HepG2 (cell line): ENCODE results near the gene CTSZ. TPM values are rescaled to one million over a fixed set of nuclear protein-coding genes. Genes with fewer than 3 reads are reported as not detected.

Source experiments
- ARHGAP35 ChIP-seq: sonication (generic); formaldehyde crosslinking; IDR thresholded peaks from 2 replicates; pipeline ENCODE4 v1.9.0; 2022; ENCODE audit warnings: mild to moderate bottlenecking, inconsistent platforms, moderate library complexity, missing genetic modification reagents, borderline replicate concordance
- BRCA1 ChIP-seq: sonication (generic); formaldehyde crosslinking; IDR thresholded peaks from 2 replicates; pipeline ENCODE4 v1.4.0; 2020; ENCODE audit warnings: missing genetic modification reagents
- FOSL2 ChIP-seq: sonication (generic); formaldehyde crosslinking; IDR thresholded peaks from 2 replicates; pipeline ENCODE4 v1.4.0; 2020; ENCODE audit warnings: missing genetic modification reagents
- FOXJ3 ChIP-seq: sonication (generic); formaldehyde crosslinking; IDR thresholded peaks from 2 replicates; pipeline ENCODE4 v1.4.0; 2020; ENCODE audit warnings: missing genetic modification reagents, mild to moderate bottlenecking, borderline replicate concordance
- KAT8 ChIP-seq: IDR thresholded peaks from 2 replicates; pipeline ENCODE4 v1.6.1; 2016; ENCODE audit warnings: missing genetic modification reagents, missing compliant biosample characterization
- KLF6 ChIP-seq: IDR thresholded peaks from 2 replicates; pipeline ENCODE4 v1.8.0; 2016; ENCODE audit warnings: missing biosample characterization, missing genetic modification reagents
- SRSF1 ChIP-seq: fragments of 200-400 bp; formaldehyde crosslinking; optimal IDR thresholded peaks from 2 replicates; pipeline ENCODE3; 2017; ENCODE audit warnings: mild to moderate bottlenecking, low read depth, low read length, moderate library complexity
- STAG1 ChIP-seq: sonication (generic); formaldehyde crosslinking; IDR thresholded peaks from 2 replicates; pipeline ENCODE4 v1.4.0; 2020; ENCODE audit warnings: missing genetic modification reagents
- ZMYM2 ChIP-seq: sonication (generic); formaldehyde crosslinking; IDR thresholded peaks from 2 replicates; pipeline ENCODE4 v1.8.0; 2022; ENCODE audit warnings: mild to moderate bottlenecking, missing genetic modification reagents
- ZNF138 ChIP-seq: sonication (generic); formaldehyde crosslinking; IDR thresholded peaks from 2 replicates; pipeline ENCODE4 v1.5.0; 2020; ENCODE audit warnings: mild to moderate bottlenecking, low read depth, missing genetic modification reagents
- ZNF501 ChIP-seq: sonication (generic); formaldehyde crosslinking; IDR thresholded peaks from 2 replicates; pipeline ENCODE4 v1.5.1; 2020; ENCODE audit warnings: mild to moderate bottlenecking, moderate library complexity, missing genetic modification reagents
- ZNF660 ChIP-seq: sonication (generic); formaldehyde crosslinking; IDR thresholded peaks from 2 replicates; pipeline ENCODE4 v1.5.1; 2020; ENCODE audit warnings: mild to moderate bottlenecking, low read depth, missing genetic modification reagents, borderline replicate concordance
- ZNF780A ChIP-seq: sonication (generic); formaldehyde crosslinking; IDR thresholded peaks from 2 replicates; pipeline ENCODE4 v1.8.0; 2022; ENCODE audit warnings: mild to moderate bottlenecking, missing genetic modification reagents, moderate library complexity
- polyA plus RNA-seq, 8 experiments: library from polyadenylated mRNA; depleted of rRNA in 3 of 8; stranded (reverse) in 7 of 8; unstranded in 1 of 8; fragments of >200 nt; fragmentation: Illumina TruSeq in 4 of 8; extraction: Trizol in 4 of 8; gene quantifications; 2 replicates each; pipeline versions ENCODE4 v1.2.1 to v1.2.3, GENCODE V29; 2011 to 2016; ENCODE audit warnings: low read depth in 4 of 8, missing spikeins in 1 of 8, mixed read lengths in 1 of 8; ENCODE audit not compliant: insufficient read depth in 1 of 8
- total RNA-seq, 5 experiments: library from RNA; depleted of rRNA; stranded (reverse); fragments of >200 nt; fragmentation: Illumina TruSeq; extraction: Trizol; gene quantifications; 2 replicates each; pipeline ENCODE4 v1.2.3, GENCODE V29; 2016; ENCODE audit warnings: low read depth in 1 of 5
- TF ChIP-seq, protein P1 (sequence below): IDR thresholded peaks from 2 replicates; pipeline ENCODE4 v1.6.1; 2018; ENCODE audit warnings: missing genetic modification reagents, mild to moderate bottlenecking, missing compliant biosample characterization
- TF ChIP-seq, protein P2 (sequence below): sonication (generic); formaldehyde crosslinking; IDR thresholded peaks from 2 replicates; pipeline ENCODE4 v1.5.1; 2020; ENCODE audit warnings: mild to moderate bottlenecking, missing genetic modification reagents, moderate library complexity
- TF ChIP-seq, protein P3 (sequence below): sonication (generic); formaldehyde crosslinking; IDR thresholded peaks from 2 replicates; pipeline ENCODE4 v1.9.0; 2021; ENCODE audit warnings: missing genetic modification reagents, borderline replicate concordance
- TF ChIP-seq, protein P4 (sequence below): sonication (generic); formaldehyde crosslinking; IDR thresholded peaks from 2 replicates; pipeline ENCODE4 v1.4.0; 2020; ENCODE audit warnings: mild to moderate bottlenecking, missing genetic modification reagents
- TF ChIP-seq, protein P5 (sequence below): sonication (generic); formaldehyde crosslinking; IDR thresholded peaks from 2 replicates; pipeline ENCODE4 v1.4.0; 2020; ENCODE audit warnings: missing genetic modification reagents, borderline replicate concordance
- TF ChIP-seq, protein P6 (sequence below): sonication (generic); formaldehyde crosslinking; IDR thresholded peaks from 2 replicates; pipeline ENCODE4 v1.4.0; 2020; ENCODE audit warnings: mild to moderate bottlenecking, missing genetic modification reagents

CTSZ gene
- total and polyA plus RNA-seq, 2 of the 13 experiments (the other 11 are each of a cell fraction or from before 2014, with no cell fraction given): 0.33 TPM; not detected in 1

DNA sequence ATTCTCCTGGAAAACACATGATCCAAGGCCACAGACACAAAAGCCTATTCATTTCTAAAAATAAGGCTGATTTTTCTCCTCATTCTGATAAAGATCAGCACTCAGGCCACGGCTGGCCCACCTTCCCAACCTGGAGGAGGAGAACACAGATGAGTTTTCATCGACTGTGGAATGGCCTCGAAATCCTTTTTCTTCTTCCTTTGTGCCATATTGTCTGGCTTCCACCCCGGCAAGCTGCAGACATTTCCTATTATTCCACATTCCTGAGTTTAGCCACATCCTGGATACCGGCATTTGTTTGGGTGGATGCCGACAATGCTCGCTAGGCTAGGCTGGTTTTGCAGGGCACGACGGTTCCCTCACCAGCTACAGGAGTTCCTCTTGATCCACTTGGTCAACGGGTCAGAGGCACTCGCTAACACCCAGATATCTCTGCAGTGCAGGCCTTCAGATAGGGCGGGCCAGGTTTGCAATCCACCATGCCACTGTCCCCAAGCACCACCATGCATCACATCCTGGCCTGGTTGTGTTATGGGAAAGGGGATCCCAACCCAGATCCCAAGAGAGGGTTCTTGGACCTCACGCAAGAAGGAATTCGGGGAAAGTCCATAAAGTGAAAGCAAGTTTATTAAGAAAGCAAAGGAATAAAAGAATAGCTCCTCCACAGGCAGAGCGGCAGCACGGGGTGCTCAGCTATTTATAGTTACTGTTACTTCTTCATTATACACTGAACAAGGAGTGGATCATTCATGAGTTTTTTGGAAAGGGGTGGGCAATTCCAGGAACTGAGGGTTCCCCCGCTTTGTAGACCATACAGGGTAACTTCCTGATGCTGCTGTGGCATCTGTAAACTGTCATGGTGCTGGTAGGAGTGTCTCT lies 4.2 kb upstream of the CTSZ start (continued):
- TF ChIP-seq, protein P1, sequence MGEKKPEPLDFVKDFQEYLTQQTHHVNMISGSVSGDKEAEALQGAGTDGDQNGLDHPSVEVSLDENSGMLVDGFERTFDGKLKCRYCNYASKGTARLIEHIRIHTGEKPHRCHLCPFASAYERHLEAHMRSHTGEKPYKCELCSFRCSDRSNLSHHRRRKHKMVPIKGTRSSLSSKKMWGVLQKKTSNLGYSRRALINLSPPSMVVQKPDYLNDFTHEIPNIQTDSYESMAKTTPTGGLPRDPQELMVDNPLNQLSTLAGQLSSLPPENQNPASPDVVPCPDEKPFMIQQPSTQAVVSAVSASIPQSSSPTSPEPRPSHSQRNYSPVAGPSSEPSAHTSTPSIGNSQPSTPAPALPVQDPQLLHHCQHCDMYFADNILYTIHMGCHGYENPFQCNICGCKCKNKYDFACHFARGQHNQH: peak; percentile 33; the same call in 1 of the 2 replicates
- TF ChIP-seq ZNF780A (CRISPR knock-in tag) (no peak), ZNF138 (CRISPR knock-in tag) (0 out of 2 replicates have a peak, but pooled peaks have one; percentile 61), STAG1 (CRISPR knock-in tag) (no peak), ZNF660 (CRISPR knock-in tag) (no peak), ZNF501 (CRISPR knock-in tag) (no peak), FOXJ3 (CRISPR knock-in tag) (0 out of 2 replicates have a peak, but pooled peaks have one; percentile 46), FOSL2 (CRISPR knock-in tag) (no peak), KLF6 (CRISPR knock-in tag) (no peak), KAT8 (CRISPR knock-in tag) (0 out of 2 replicates have a peak, but pooled peaks have one; percentile 14), BRCA1 (CRISPR knock-in tag) (0 out of 2 replicates have a peak, but pooled peaks have one; percentile 16), ZMYM2 (peak; percentile 57; the same call in 1 of the 2 replicates), SRSF1 (no peak), ARHGAP35 (CRISPR knock-in tag) (peak; percentile 78; the same call in 1 of the 2 replicates)
- TF ChIP-seq, protein P2, sequence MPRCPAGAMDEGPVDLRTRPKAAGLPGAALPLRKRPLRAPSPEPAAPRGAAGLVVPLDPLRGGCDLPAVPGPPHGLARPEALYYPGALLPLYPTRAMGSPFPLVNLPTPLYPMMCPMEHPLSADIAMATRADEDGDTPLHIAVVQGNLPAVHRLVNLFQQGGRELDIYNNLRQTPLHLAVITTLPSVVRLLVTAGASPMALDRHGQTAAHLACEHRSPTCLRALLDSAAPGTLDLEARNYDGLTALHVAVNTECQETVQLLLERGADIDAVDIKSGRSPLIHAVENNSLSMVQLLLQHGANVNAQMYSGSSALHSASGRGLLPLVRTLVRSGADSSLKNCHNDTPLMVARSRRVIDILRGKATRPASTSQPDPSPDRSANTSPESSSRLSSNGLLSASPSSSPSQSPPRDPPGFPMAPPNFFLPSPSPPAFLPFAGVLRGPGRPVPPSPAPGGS (CRISPR knock-in tag): peak; percentile 69; the same call in 1 of the 2 replicates
- TF ChIP-seq, protein P3, sequence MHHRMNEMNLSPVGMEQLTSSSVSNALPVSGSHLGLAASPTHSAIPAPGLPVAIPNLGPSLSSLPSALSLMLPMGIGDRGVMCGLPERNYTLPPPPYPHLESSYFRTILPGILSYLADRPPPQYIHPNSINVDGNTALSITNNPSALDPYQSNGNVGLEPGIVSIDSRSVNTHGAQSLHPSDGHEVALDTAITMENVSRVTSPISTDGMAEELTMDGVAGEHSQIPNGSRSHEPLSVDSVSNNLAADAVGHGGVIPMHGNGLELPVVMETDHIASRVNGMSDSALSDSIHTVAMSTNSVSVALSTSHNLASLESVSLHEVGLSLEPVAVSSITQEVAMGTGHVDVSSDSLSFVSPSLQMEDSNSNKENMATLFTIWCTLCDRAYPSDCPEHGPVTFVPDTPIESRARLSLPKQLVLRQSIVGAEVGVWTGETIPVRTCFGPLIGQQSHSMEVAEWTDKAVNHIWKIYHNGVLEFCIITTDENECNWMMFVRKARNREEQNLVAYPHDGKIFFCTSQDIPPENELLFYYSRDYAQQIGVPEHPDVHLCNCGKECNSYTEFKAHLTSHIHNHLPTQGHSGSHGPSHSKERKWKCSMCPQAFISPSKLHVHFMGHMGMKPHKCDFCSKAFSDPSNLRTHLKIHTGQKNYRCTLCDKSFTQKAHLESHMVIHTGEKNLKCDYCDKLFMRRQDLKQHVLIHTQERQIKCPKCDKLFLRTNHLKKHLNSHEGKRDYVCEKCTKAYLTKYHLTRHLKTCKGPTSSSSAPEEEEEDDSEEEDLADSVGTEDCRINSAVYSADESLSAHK (CRISPR knock-in tag): no peak
- TF ChIP-seq, protein P4, sequence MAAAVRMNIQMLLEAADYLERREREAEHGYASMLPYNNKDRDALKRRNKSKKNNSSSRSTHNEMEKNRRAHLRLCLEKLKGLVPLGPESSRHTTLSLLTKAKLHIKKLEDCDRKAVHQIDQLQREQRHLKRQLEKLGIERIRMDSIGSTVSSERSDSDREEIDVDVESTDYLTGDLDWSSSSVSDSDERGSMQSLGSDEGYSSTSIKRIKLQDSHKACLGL (CRISPR knock-in tag): 0 out of 2 replicates have a peak, but pooled peaks have one; percentile 41
- TF ChIP-seq, protein P5, sequence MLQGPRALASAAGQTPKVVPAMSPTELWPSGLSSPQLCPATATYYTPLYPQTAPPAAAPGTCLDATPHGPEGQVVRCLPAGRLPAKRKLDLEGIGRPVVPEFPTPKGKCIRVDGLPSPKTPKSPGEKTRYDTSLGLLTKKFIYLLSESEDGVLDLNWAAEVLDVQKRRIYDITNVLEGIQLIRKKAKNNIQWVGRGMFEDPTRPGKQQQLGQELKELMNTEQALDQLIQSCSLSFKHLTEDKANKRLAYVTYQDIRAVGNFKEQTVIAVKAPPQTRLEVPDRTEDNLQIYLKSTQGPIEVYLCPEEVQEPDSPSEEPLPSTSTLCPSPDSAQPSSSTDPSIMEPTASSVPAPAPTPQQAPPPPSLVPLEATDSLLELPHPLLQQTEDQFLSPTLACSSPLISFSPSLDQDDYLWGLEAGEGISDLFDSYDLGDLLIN (CRISPR knock-in tag): no peak
- TF ChIP-seq, protein P6, sequence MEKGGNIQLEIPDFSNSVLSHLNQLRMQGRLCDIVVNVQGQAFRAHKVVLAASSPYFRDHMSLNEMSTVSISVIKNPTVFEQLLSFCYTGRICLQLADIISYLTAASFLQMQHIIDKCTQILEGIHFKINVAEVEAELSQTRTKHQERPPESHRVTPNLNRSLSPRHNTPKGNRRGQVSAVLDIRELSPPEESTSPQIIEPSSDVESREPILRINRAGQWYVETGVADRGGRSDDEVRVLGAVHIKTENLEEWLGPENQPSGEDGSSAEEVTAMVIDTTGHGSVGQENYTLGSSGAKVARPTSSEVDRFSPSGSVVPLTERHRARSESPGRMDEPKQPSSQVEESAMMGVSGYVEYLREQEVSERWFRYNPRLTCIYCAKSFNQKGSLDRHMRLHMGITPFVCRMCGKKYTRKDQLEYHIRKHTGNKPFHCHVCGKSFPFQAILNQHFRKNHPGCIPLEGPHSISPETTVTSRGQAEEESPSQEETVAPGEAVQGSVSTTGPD: peak; percentile 85
